IMR-90 (cell line): ENCODE results near the gene FNIP2. TPM values are rescaled to one million over a fixed set of nuclear protein-coding genes. Genes with fewer than 3 reads are reported as not detected.

ENCODE experiments used
- ATAC-seq: fragments of 200-7000 bp; cut with Tn5 transposase; 2 replicates; pipeline ENCODE4 v1.9.1; 2020; ENCODE audit warnings: low read depth, mild to moderate bottlenecking, moderate library complexity
- BruUV-seq: library from RNA; stranded (reverse); fragments of 400-500 nt; replicated peaks from 2 replicates; lab custom pipeline; 2021; lab: Mats Ljungman, UMichigan
- CTCF ChIA-PET: fragments of 300-600 bp; formaldehyde crosslinking; extraction: SDS; loops from one replicate; lab custom pipeline; 2021; ENCODE audit warnings: antibody characterized with exemption; lab: Yijun Ruan, JAX
- POLR2A ChIA-PET: fragments of 300-600 bp; sonication (Branson Sonifier 250); formaldehyde crosslinking; loops from one replicate; lab custom pipeline; 2022; ENCODE audit warnings: antibody characterized with exemption; ENCODE audit not compliant: unreplicated experiment; lab: Charles Lee
- DNase-seq: peaks from one replicate; pipeline ENCODE4 v3.0.0; 2013
- H2AFZ ChIP-seq: replicated peaks from 2 replicates; pipeline ENCODE3; 2013; ENCODE audit warnings: low read length, mild to moderate bottlenecking; ENCODE audit not compliant: poor library complexity
- H2AK5ac ChIP-seq: 2 replicates; pipeline ENCODE4 v1.6.1; 2013; ENCODE audit warnings: low read depth, low read length, inconsistent platforms
- H2AK9ac ChIP-seq: replicated peaks from 2 replicates; pipeline ENCODE3; 2013; ENCODE audit warnings: mild to moderate bottlenecking, low read depth, low read length, moderate library complexity; ENCODE audit not compliant: poor library complexity
- H2BK120ac ChIP-seq: 2 replicates; pipeline ENCODE4 v1.6.1; 2013; ENCODE audit warnings: low read depth, low read length, inconsistent platforms
- H2BK15ac ChIP-seq: 3 replicates; pipeline ENCODE4 v1.6.1; 2013; ENCODE audit warnings: low read depth, low read length, inconsistent platforms
- H2BK20ac ChIP-seq: 2 replicates; pipeline ENCODE4 v1.6.1; 2013; ENCODE audit warnings: low read depth, mild to moderate bottlenecking, inconsistent platforms, low read length, moderate library complexity
- H2BK5ac ChIP-seq: 2 replicates; pipeline ENCODE4 v1.6.1; 2013; ENCODE audit warnings: mild to moderate bottlenecking, low read depth, low read length, inconsistent platforms; ENCODE audit not compliant: poor library complexity, severe bottlenecking
- H3K14ac ChIP-seq: replicated peaks from 2 replicates; pipeline ENCODE4 v1.6.1; 2013; ENCODE audit warnings: low read depth, low read length, inconsistent platforms
- H3K18ac ChIP-seq: 2 replicates; pipeline ENCODE4 v1.6.1; 2013; ENCODE audit warnings: low read depth, low read length, control low read depth
- H3K23ac ChIP-seq: 2 replicates; pipeline ENCODE4 v1.6.1; 2013; ENCODE audit warnings: low read depth, low read length, inconsistent platforms
- H3K27ac ChIP-seq: 2 replicates; pipeline ENCODE4 v1.5.1; 2013; ENCODE audit warnings: mild to moderate bottlenecking, control low read depth, low read length; ENCODE audit not compliant: insufficient read depth
- H3K27me3 ChIP-seq: 2 replicates; pipeline ENCODE4 v1.6.1; 2013; ENCODE audit warnings: low read length; ENCODE audit not compliant: control insufficient read depth, insufficient read depth
- H3K36me3 ChIP-seq: 2 replicates; pipeline ENCODE4 v1.6.1; 2013; ENCODE audit warnings: low read length, mixed read lengths; ENCODE audit not compliant: control insufficient read depth, insufficient read depth
- H3K4ac ChIP-seq: 2 replicates; pipeline ENCODE4 v1.6.1; 2013; ENCODE audit warnings: low read depth, low read length, inconsistent platforms
- H3K4me1 ChIP-seq: 2 replicates; pipeline ENCODE4 v1.6.1; 2013; ENCODE audit warnings: low read length, mixed read lengths; ENCODE audit not compliant: control insufficient read depth, insufficient read depth
- H3K4me2 ChIP-seq: 2 replicates; pipeline ENCODE4 v1.6.1; 2013; ENCODE audit warnings: low read depth, mild to moderate bottlenecking, control low read depth, low read length, moderate library complexity
- H3K4me3 ChIP-seq: 2 replicates; pipeline ENCODE4 v1.5.1; 2013; ENCODE audit warnings: low read depth, mild to moderate bottlenecking, control low read depth, low read length, moderate library complexity; ENCODE audit not compliant: insufficient read depth
- H3K56ac ChIP-seq: 2 replicates; pipeline ENCODE4 v1.6.1; 2013; ENCODE audit warnings: low read length, inconsistent platforms; ENCODE audit not compliant: insufficient read depth; ENCODE audit errors: extremely low read depth
- H3K79me1 ChIP-seq, 2 experiments: 2 replicates each; pipeline ENCODE4 v1.6.1; 2013; ENCODE audit warnings: low read length in 2 of 2, inconsistent platforms in 1 of 2, low read depth in 1 of 2
- H3K9ac ChIP-seq: 2 replicates; pipeline ENCODE4 v1.6.1; 2013; ENCODE audit warnings: low read depth, low read length, control low read depth
- H3K9me1 ChIP-seq: 2 replicates; pipeline ENCODE4 v1.6.1; 2013; ENCODE audit warnings: low read length, inconsistent platforms; ENCODE audit not compliant: insufficient read depth
- H3K9me3 ChIP-seq: 2 replicates; pipeline ENCODE4 v1.6.1; 2013; ENCODE audit warnings: low read length; ENCODE audit not compliant: control insufficient read depth, insufficient read depth
- H4K20me1 ChIP-seq: 2 replicates; pipeline ENCODE4 v1.6.1; 2013; ENCODE audit warnings: low read length, inconsistent platforms; ENCODE audit not compliant: insufficient read depth
- H4K5ac ChIP-seq: 2 replicates; pipeline ENCODE4 v1.6.1; 2013; ENCODE audit warnings: mild to moderate bottlenecking, low read depth, low read length, control low read depth
- H4K8ac ChIP-seq, 2 experiments: 2 replicates each; pipeline ENCODE4 v1.6.1; 2013; ENCODE audit warnings: low read depth in 2 of 2, low read length in 2 of 2, control low read depth in 1 of 2, inconsistent platforms in 1 of 2
- H4K91ac ChIP-seq: 2 replicates; pipeline ENCODE4 v1.6.1; 2013; ENCODE audit warnings: low read depth, low read length, inconsistent platforms; ENCODE audit not compliant: insufficient read depth
- BHLHE40 ChIP-seq: fragments of 150-350 bp; IDR thresholded peaks from 2 replicates; pipeline ENCODE4 v1.6.1; 2016; ENCODE audit warnings: mild to moderate bottlenecking, low read depth, low read length
- MAZ ChIP-seq: IDR thresholded peaks from 2 replicates; pipeline ENCODE4 v1.6.1; 2012; ENCODE audit warnings: low read depth, mild to moderate bottlenecking, low read length, improper control_type of control experiment, moderate library complexity, borderline replicate concordance
- NFE2L2 ChIP-seq: fragments of 150-350 bp; IDR thresholded peaks from 2 replicates; pipeline ENCODE4 v1.6.1; 2016; ENCODE audit warnings: low read depth, mild to moderate bottlenecking, low read length
- POLR2A ChIP-seq: IDR thresholded peaks from 2 replicates; pipeline ENCODE4 v1.6.1; 2012; ENCODE audit warnings: mild to moderate bottlenecking, low read depth, low read length
- RFX5 ChIP-seq: IDR thresholded peaks from 2 replicates; pipeline ENCODE4 v1.8.0; 2012; ENCODE audit warnings: low read depth, mild to moderate bottlenecking, low read length, moderate library complexity
- WGBS, 2 experiments: methylation state at CpG; one replicate each; pipeline versions ENCODE4 v1.1.5 to v1.1.7; 2013; ENCODE audit warnings: missing lambda C conversion rate in 2 of 2; ENCODE audit not compliant: insufficient read length in 1 of 2; ENCODE audit errors: extremely low coverage in 2 of 2; 5-methylcytosine and 5-hydroxymethylcytosine counted together
- dilution Hi-C: fragments of 300-500 bp; cut with HindIII; formaldehyde crosslinking; loops from one replicate; pipeline ENCODE4 v1.14.3; 2018; ENCODE audit warnings: low sequenced_read_pairs; ENCODE audit not compliant: unreplicated experiment
- in situ Hi-C: fragments of 300-500 bp; cut with MboI; formaldehyde crosslinking; loops from 3 replicates; pipeline ENCODE4 v1.14.3; 2019; ENCODE audit warnings: low sequenced_read_pairs, inconsistent platforms, mixed read lengths
- intact Hi-C: fragments of 100-400 bp; cut with micrococcal nuclease; formaldehyde crosslinking; loops from 2 replicates; pipeline ENCODE4 v1.10.0; 2022
- polyA plus RNA-seq, 3 experiments: library from polyadenylated mRNA; depleted of rRNA; stranded (reverse); fragments of >200 nt; gene quantifications; 2 replicates each; pipeline ENCODE4 v1.2.3, GENCODE V29; 2012; ENCODE audit warnings: low replicate concordance in 1 of 3
- total RNA-seq: library from RNA; depleted of rRNA; stranded (reverse); fragments of >200 nt; gene quantifications from 2 replicates; pipeline ENCODE4 v1.2.3, GENCODE V29; 2012
- TF ChIP-seq, protein P1 (sequence below): fragments of 150-350 bp; IDR thresholded peaks from 2 replicates; pipeline ENCODE4 v1.6.1; 2016; ENCODE audit warnings: low read depth, mild to moderate bottlenecking, low read length, moderate library complexity, borderline replicate concordance
- TF ChIP-seq, protein P2 (sequence below): fragments of 150-350 bp; IDR thresholded peaks from 2 replicates; pipeline ENCODE4 v1.6.1; 2017; ENCODE audit warnings: mild to moderate bottlenecking, antibody characterized with exemption, low read length, low read depth

FNIP2 gene
- total and polyA plus RNA-seq, 2 of the 4 experiments (the other 2 are of a cell fraction) = 4.7 to 24.6 TPM

DNA sequence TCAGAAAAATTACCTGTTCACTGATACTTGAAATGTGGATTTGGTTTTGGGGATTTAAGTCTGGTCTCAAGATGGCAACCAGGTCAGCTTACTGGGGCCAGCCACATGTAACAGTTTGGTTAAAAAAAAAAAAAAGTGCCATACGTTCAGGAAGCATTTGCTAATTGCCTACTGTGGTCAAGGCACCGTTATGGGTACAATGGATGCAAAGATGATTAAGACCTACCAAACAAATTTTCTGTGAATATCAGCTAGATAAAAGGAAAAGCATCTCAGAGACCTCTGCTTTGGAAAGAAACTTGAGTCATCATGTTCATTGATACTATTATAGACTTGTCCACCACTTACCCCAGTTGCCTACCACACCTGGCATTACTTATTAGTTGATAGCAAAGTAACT is 80.9 kb downstream of the FNIP2 start:
- H3K79me1 ChIP-seq = peaks cover 0 to 3% of the 10 kb centered on the region in 2 experiments; a peak in 1 of 4 replicates
- no peaks in the 10 kb centered on the region for H3K27me3 ChIP-seq
- DNase-seq (no peak), ATAC-seq (no peak)
- H3K4me2 ChIP-seq = no peak overlapping the region
- H2AK5ac ChIP-seq = no peak overlapping the region
- in situ Hi-C loops (loop anchor here (5.0 to 25.0 kb wide), 2 partner anchors 122 to 587 kb away; no protein-coding TSS in a partner anchor), intact Hi-C loops (loop anchor here (1.0 to 10.0 kb wide), 4 partner anchors 80 to 597 kb away; partner anchors contain the start of gene FNIP2), dilution Hi-C loops (no loop called here)
- H3K4ac ChIP-seq = no peak overlapping the region
- H4K20me1 ChIP-seq = no peaks in the 10 kb centered on the region
- peaks cover 2% of the 10 kb centered on the region; the same call in 1 of the 2 replicates for H3K4me1 ChIP-seq
- no TSS peak for BruUV-seq
- H3K56ac ChIP-seq = no peak overlapping the region
- no peak for TF ChIP-seq NFE2L2
- TF ChIP-seq, protein P1, sequence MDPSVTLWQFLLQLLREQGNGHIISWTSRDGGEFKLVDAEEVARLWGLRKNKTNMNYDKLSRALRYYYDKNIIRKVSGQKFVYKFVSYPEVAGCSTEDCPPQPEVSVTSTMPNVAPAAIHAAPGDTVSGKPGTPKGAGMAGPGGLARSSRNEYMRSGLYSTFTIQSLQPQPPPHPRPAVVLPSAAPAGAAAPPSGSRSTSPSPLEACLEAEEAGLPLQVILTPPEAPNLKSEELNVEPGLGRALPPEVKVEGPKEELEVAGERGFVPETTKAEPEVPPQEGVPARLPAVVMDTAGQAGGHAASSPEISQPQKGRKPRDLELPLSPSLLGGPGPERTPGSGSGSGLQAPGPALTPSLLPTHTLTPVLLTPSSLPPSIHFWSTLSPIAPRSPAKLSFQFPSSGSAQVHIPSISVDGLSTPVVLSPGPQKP = no peak
- no peak for TF ChIP-seq RFX5
- TF ChIP-seq BHLHE40 = no peak
- TF ChIP-seq MAZ = no peak
- TF ChIP-seq, protein P2, sequence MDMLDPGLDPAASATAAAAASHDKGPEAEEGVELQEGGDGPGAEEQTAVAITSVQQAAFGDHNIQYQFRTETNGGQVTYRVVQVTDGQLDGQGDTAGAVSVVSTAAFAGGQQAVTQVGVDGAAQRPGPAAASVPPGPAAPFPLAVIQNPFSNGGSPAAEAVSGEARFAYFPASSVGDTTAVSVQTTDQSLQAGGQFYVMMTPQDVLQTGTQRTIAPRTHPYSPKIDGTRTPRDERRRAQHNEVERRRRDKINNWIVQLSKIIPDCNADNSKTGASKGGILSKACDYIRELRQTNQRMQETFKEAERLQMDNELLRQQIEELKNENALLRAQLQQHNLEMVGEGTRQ = no peak
- no peak for TF ChIP-seq POLR2A
- no peak overlapping the region for H3K27ac ChIP-seq
- no peaks in the 10 kb centered on the region; the same call in 1 of the 2 replicates for H3K9me1 ChIP-seq
- no peak overlapping the region for H3K9ac ChIP-seq
- no peak overlapping the region for H2BK15ac ChIP-seq
- no CpG with 5 or more reads among the region's 2 CpGs for WGBS, 2 experiments
- no peak overlapping the region for H2BK5ac ChIP-seq
- CTCF ChIA-PET = interaction anchor here (1.2 kb wide), 1 partner anchor 22 kb away, joined by 3 read pairs; no protein-coding TSS in a partner anchor
- H4K8ac ChIP-seq = no peak overlapping the region
- H3K4me3 ChIP-seq = no peak overlapping the region
- no peak overlapping the region for H2AFZ ChIP-seq
- H3K23ac ChIP-seq = no peak overlapping the region
- H4K91ac ChIP-seq = no peak overlapping the region
- H2BK120ac ChIP-seq = no peak overlapping the region
- no peak overlapping the region for H3K14ac ChIP-seq
- H4K5ac ChIP-seq = no peak overlapping the region
- peaks cover 4% of the 10 kb centered on the region; the same call in 1 of the 2 replicates for H3K36me3 ChIP-seq
- POLR2A ChIA-PET = no interaction called here
- no peak overlapping the region for H2BK20ac ChIP-seq
- H3K18ac ChIP-seq = no peak overlapping the region
- no peaks in the 10 kb centered on the region for H3K9me3 ChIP-seq
- H2AK9ac ChIP-seq = no peak overlapping the region
